C4-2B (cell line): ENCODE measurements around the gene ADCYAP1.

Source experiments
- H3K27ac ChIP-seq: fragments of 450-650 bp; 2 replicates; pipeline ENCODE4 v1.5.1; 2017
- CTCF ChIP-seq: fragments of 450-650 bp; conservative IDR thresholded peaks from 2 replicates; pipeline ENCODE4 v1.5.1; 2017; ENCODE audit warnings: mild to moderate bottlenecking
- ZFX ChIP-seq: fragments of 450-650 bp; IDR thresholded peaks from 2 replicates; pipeline ENCODE4 v1.6.1; 2017

The ADCYAP1 gene

GRCh38 chr18:933082-933481 is 28.4 kb downstream of the ADCYAP1 start:
- H3K27ac ChIP-seq, result no peak overlapping the region
- no peak for TF ChIP-seq ZFX
- TF ChIP-seq CTCF, result no peak

- no peak overlapping the region for H3K27ac ChIP-seq
- TF ChIP-seq ZFX (no peak), CTCF (no peak)
Measured at GRCh38 chr18:934518-935133, 30.0 kb downstream of the ADCYAP1 start.

- TF ChIP-seq ZFX, result no peak
- TF ChIP-seq CTCF, result no peak
- no peak overlapping the region for H3K27ac ChIP-seq
Measured at GRCh38 chr18:936941-937340, 32.3 kb downstream of the ADCYAP1 start.

GRCh38 chr18:939166-939565 is 34.5 kb downstream of the ADCYAP1 start:
- no peak for TF ChIP-seq ZFX
- no peak for TF ChIP-seq CTCF
- H3K27ac ChIP-seq, result no peak overlapping the region

- no peak for TF ChIP-seq ZFX
- no peak overlapping the region for H3K27ac ChIP-seq
Measured at GRCh38 chr18:939958-940357, 35.3 kb downstream of the ADCYAP1 start.

GRCh38 chr18:941331-941730 is 36.7 kb downstream of the ADCYAP1 start:
- no peak overlapping the region for H3K27ac ChIP-seq
- TF ChIP-seq ZFX, result no peak
- TF ChIP-seq CTCF, result no peak

GRCh38 chr18:944440-944839 is 39.8 kb downstream of the ADCYAP1 start:
- H3K27ac ChIP-seq, result no peak overlapping the region
- no peak for TF ChIP-seq CTCF
- no peak for TF ChIP-seq ZFX

- H3K27ac ChIP-seq, result no peak overlapping the region
- no peak for TF ChIP-seq ZFX
- no peak for TF ChIP-seq CTCF
Measured at GRCh38 chr18:949724-950631, 45.3 kb downstream of the ADCYAP1 start.
